Panc1 (cell line): Measurements from ENCODE around the gene RAD51AP1. TPM values are rescaled to one million over a fixed set of nuclear protein-coding genes. Genes with fewer than 3 reads are reported as not detected.

ENCODE experiments used
- ATAC-seq: fragments of 200-7000 bp; cut with Tn5 transposase; 2 replicates; pipeline ENCODE4 v1.9.1; 2020; ENCODE audit warnings: mild to moderate bottlenecking, moderate library complexity
- BruUV-seq: library from RNA; stranded (reverse); fragments of 400-500 nt; replicated peaks from 2 replicates; lab custom pipeline; 2021; lab: Mats Ljungman, UMichigan
- CTCF ChIA-PET: fragments of 300-600 bp; sonication (Branson Sonifier 250); formaldehyde crosslinking; loops from one replicate; lab custom pipeline; 2022; ENCODE audit warnings: antibody characterized with exemption; lab: Charles Lee
- POLR2A ChIA-PET: fragments of 300-600 bp; sonication (Branson Sonifier 250); formaldehyde crosslinking; loops from one replicate; lab custom pipeline; 2022; ENCODE audit warnings: antibody characterized with exemption; lab: Charles Lee
- DNase-seq: peaks from one replicate; pipeline ENCODE4 v3.0.0-alpha.2; 2010; ENCODE audit warnings: low read depth, low spot score
- H3K27ac ChIP-seq: 2 replicates; pipeline ENCODE4 v1.5.1; 2011; ENCODE audit warnings: mild to moderate bottlenecking, low read length, inconsistent platforms
- H3K27me3 ChIP-seq: fragments of 200-500 bp; sonication (Bioruptor generic); 2 replicates; pipeline ENCODE4 v1.6.0; 2014; ENCODE audit warnings: low read length, inconsistent platforms; ENCODE audit not compliant: control insufficient read depth, insufficient read depth
- H3K36me3 ChIP-seq: fragments of 200-500 bp; sonication (Bioruptor generic); 2 replicates; pipeline ENCODE4 v1.5.1; 2014; ENCODE audit warnings: inconsistent platforms, mild to moderate bottlenecking, low read length, moderate library complexity; ENCODE audit not compliant: control insufficient read depth, insufficient read depth
- H3K4me1 ChIP-seq: 2 replicates; pipeline ENCODE4 v1.5.1; 2011; ENCODE audit warnings: inconsistent platforms, mild to moderate bottlenecking, low read length, moderate library complexity; ENCODE audit not compliant: control insufficient read depth, insufficient read depth
- H3K4me3 ChIP-seq, 2 experiments: 2 replicates each; pipeline ENCODE4 v1.5.1; 2011 to 2012; ENCODE audit warnings: low read depth in 2 of 2, low read length in 2 of 2, mild to moderate bottlenecking in 2 of 2, inconsistent platforms in 1 of 2, moderate library complexity in 1 of 2
- H3K9me3 ChIP-seq: fragments of 200-500 bp; sonication (Bioruptor generic); 2 replicates; pipeline ENCODE4 v1.5.1; 2014; ENCODE audit warnings: low read depth, mild to moderate bottlenecking, inconsistent platforms, low read length, moderate library complexity; ENCODE audit not compliant: control insufficient read depth, insufficient read depth
- POLR2AphosphoS5 ChIP-seq: IDR thresholded peaks from 2 replicates; pipeline ENCODE4 v1.6.1; 2012; ENCODE audit warnings: mild to moderate bottlenecking, low read depth, low read length, moderate library complexity
- SIN3A ChIP-seq: IDR thresholded peaks from 2 replicates; pipeline ENCODE4 v1.6.1; 2012; ENCODE audit warnings: low read depth, mild to moderate bottlenecking, low read length, moderate library complexity, borderline replicate concordance; ENCODE audit not compliant: insufficient read depth
- TCF7L2 ChIP-seq: IDR thresholded peaks from 2 replicates; pipeline ENCODE4 v1.6.1; 2011; ENCODE audit warnings: mild to moderate bottlenecking, low read depth, low read length, inconsistent platforms
- in situ Hi-C: cut with HindIII; loops from 2 replicates; pipeline ENCODE4 v1.10.0; 2016; ENCODE audit warnings: low sequenced_read_pairs, low pct_unique_long_range_greater_than_20kb
- intact Hi-C: fragments of 100-400 bp; cut with micrococcal nuclease; formaldehyde crosslinking; loops from one replicate; pipeline ENCODE4 v1.10.0; 2022; ENCODE audit not compliant: unreplicated experiment
- total RNA-seq: library from RNA; stranded (reverse); gene quantifications from one replicate; pipeline ENCODE4 v1.2.1, GENCODE V29; 2021; ENCODE audit not compliant: unreplicated experiment
- TF ChIP-seq, protein P1 (sequence below), 2 experiments: IDR thresholded peaks; 2 replicates each; pipeline ENCODE4 v1.6.1; 2011 to 2012; ENCODE audit warnings: low read depth in 2 of 2, control low read depth in 1 of 2, low read length in 1 of 2, mild to moderate bottlenecking in 1 of 2, moderate library complexity in 1 of 2; ENCODE audit not compliant: insufficient read depth in 1 of 2
- TF ChIP-seq, protein P2 (sequence below): fragments of 450-650 bp; IDR thresholded peaks from 2 replicates; pipeline ENCODE4 v1.5.1; 2017; ENCODE audit warnings: mild to moderate bottlenecking

The RAD51AP1 gene
- total RNA-seq, 1 experiment from 2014 or later = 18.1 TPM

DNA sequence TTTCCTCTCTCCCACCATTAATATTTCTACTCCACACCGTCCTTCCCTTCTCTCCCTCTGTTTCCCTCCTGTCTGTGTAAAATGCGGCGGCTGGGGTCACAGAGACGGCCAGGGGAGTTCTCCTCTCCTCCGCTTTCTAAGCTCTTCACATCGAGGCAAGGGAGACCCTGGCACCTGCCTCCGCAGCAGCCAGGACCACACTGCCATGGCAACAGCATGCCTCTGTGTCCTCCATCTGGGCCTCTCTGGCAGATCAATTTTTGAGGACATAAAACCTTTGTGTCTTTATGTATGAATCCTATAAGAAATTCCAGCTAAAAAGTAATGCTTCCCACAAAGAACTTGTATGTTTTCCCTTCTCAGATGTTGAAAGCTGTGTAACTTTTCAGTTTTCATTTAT is 64.7 kb downstream of the RAD51AP1 start:
- in situ Hi-C loops (no loop called here), intact Hi-C loops (no loop called here)
- Histone ChIP-seq H3K36me3 (no peaks in the 10 kb centered on the region; the same call in 1 of the 2 replicates), H3K4me3 (no peak overlapping the region), H3K27ac (no peak overlapping the region), H3K27me3 (no peaks in the 10 kb centered on the region; the same call in 1 of the 2 replicates), H3K4me1 (no peaks in the 10 kb centered on the region; the same call in 1 of the 2 replicates), H3K9me3 (no peaks in the 10 kb centered on the region)
- TF ChIP-seq, protein P1, sequence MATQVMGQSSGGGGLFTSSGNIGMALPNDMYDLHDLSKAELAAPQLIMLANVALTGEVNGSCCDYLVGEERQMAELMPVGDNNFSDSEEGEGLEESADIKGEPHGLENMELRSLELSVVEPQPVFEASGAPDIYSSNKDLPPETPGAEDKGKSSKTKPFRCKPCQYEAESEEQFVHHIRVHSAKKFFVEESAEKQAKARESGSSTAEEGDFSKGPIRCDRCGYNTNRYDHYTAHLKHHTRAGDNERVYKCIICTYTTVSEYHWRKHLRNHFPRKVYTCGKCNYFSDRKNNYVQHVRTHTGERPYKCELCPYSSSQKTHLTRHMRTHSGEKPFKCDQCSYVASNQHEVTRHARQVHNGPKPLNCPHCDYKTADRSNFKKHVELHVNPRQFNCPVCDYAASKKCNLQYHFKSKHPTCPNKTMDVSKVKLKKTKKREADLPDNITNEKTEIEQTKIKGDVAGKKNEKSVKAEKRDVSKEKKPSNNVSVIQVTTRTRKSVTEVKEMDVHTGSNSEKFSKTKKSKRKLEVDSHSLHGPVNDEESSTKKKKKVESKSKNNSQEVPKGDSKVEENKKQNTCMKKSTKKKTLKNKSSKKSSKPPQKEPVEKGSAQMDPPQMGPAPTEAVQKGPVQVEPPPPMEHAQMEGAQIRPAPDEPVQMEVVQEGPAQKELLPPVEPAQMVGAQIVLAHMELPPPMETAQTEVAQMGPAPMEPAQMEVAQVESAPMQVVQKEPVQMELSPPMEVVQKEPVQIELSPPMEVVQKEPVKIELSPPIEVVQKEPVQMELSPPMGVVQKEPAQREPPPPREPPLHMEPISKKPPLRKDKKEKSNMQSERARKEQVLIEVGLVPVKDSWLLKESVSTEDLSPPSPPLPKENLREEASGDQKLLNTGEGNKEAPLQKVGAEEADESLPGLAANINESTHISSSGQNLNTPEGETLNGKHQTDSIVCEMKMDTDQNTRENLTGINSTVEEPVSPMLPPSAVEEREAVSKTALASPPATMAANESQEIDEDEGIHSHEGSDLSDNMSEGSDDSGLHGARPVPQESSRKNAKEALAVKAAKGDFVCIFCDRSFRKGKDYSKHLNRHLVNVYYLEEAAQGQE (IDR thresholded peaks at IDR 0.05; ENCODE audit: insufficient read depth in 1 of 2, low read depth in 2 of 2, low read length in 1 of 2) = no peak
- TF ChIP-seq SIN3A (no peak), TCF7L2 (no peak), POLR2AphosphoS5 (no peak)
- TF ChIP-seq, protein P2, sequence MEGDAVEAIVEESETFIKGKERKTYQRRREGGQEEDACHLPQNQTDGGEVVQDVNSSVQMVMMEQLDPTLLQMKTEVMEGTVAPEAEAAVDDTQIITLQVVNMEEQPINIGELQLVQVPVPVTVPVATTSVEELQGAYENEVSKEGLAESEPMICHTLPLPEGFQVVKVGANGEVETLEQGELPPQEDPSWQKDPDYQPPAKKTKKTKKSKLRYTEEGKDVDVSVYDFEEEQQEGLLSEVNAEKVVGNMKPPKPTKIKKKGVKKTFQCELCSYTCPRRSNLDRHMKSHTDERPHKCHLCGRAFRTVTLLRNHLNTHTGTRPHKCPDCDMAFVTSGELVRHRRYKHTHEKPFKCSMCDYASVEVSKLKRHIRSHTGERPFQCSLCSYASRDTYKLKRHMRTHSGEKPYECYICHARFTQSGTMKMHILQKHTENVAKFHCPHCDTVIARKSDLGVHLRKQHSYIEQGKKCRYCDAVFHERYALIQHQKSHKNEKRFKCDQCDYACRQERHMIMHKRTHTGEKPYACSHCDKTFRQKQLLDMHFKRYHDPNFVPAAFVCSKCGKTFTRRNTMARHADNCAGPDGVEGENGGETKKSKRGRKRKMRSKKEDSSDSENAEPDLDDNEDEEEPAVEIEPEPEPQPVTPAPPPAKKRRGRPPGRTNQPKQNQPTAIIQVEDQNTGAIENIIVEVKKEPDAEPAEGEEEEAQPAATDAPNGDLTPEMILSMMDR = no peak
- ChIA-PET CTCF (no interaction called here), POLR2A (no interaction called here)
- no TSS peak for BruUV-seq
- DNase-seq = no peak
- ATAC-seq = no peak

DNA sequence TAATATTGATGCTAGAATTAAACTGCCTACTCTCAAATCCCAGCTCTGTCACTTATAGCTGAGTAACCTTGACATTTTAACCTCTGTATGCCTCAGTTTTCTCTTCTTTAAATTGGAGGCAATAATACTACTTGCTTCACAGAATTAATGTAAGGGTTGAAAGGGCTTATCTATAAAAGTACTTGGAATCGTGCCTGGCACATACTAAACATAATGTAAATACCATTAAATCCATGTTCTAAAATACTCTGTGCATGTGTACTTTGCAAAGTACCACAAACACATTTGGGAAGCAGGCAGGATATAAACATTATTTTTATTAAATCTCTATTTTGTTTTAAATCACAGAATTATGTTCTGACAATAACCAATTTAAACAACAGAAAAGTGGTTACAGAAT is 65.3 kb downstream of the RAD51AP1 start:
- Histone ChIP-seq H3K27me3 (no peaks in the 10 kb centered on the region; the same call in 1 of the 2 replicates), H3K4me1 (no peaks in the 10 kb centered on the region; the same call in 1 of the 2 replicates), H3K36me3 (no peaks in the 10 kb centered on the region; the same call in 1 of the 2 replicates), H3K27ac (no peak overlapping the region), H3K4me3 (no peak overlapping the region), H3K9me3 (no peaks in the 10 kb centered on the region)
- in situ Hi-C loops (no loop called here), intact Hi-C loops (no loop called here)
- CTCF ChIA-PET = no interaction called here
- POLR2A ChIA-PET = no interaction called here
- DNase-seq (no peak), ATAC-seq (no peak)
- TF ChIP-seq, protein P1 (IDR thresholded peaks at IDR 0.05; ENCODE audit: insufficient read depth in 1 of 2, low read depth in 2 of 2, low read length in 1 of 2) = no peak
- TF ChIP-seq, protein P2 = no peak
- TF ChIP-seq TCF7L2 = no peak
- no peak for TF ChIP-seq POLR2AphosphoS5
- no peak for TF ChIP-seq SIN3A
- no TSS peak for BruUV-seq
